ENCODE measurements around the gene ADGB. TPM values are rescaled to one million over a fixed set of nuclear protein-coding genes. Genes with fewer than 3 reads are reported as not detected.

ADGB gene
- total RNA-seq, 6 experiments from 2014 or later: 0.06 TPM; not detected in 5

GRCh38 chr6:146859206-146859605, 260.4 kb downstream of the ADGB start:
- ATAC-seq: no peak
- DNase-seq: no peak
- no peak overlapping the region for H3K4me3 ChIP-seq
- WGBS (ENCODE audit: insufficient coverage, low coverage, low lambda C conversion rate, missing lambda C conversion rate): 98% methylated on average over 3 of the region's 4 CpGs
- TF ChIP-seq CTCF (IDR thresholded peaks at IDR 0.05): no peak
- intact Hi-C loops (cut with DNase I): loop anchor here in 1 of 2 donors (5.0 kb wide), 1 partner anchor 438 kb away; no protein-coding TSS in a partner anchor
- peaks cover 0 to 13% (median 6%) of the 10 kb centered on the region in 4 donors for H3K4me1 ChIP-seq
- no peaks in the 10 kb centered on the region for H3K27me3 ChIP-seq
- H3K9me3 ChIP-seq: no peaks in the 10 kb centered on the region
- no peak overlapping the region for H3K27ac ChIP-seq
- H3K36me3 ChIP-seq: no peaks in the 10 kb centered on the region

- Histone ChIP-seq H3K9me3 (no peaks in the 10 kb centered on the region), H3K4me3 (no peak overlapping the region), H3K4me1 (peaks cover 0 to 13% (median 6%) of the 10 kb centered on the region in 4 donors), H3K36me3 (no peaks in the 10 kb centered on the region), H3K27me3 (no peaks in the 10 kb centered on the region), H3K27ac (peak overlapping the region in 2 of 3 donors; percentile 13 to 29)
- ATAC-seq: no peak
- no peak for DNase-seq
- TF ChIP-seq CTCF (IDR thresholded peaks at IDR 0.05) (no peak), POLR2A (IDR thresholded peaks at IDR 0.05) (no peak)
- WGBS (ENCODE audit: insufficient coverage, low coverage, low lambda C conversion rate, missing lambda C conversion rate): 79% methylated on average over 3 of the region's 3 CpGs
- intact Hi-C loops (cut with DNase I): loop anchor here in 1 of 2 donors (5.0 kb wide), 1 partner anchor 437 kb away; no protein-coding TSS in a partner anchor
Measured at GRCh38 chr6:146859795-146860495, 261.2 kb downstream of the ADGB start.

GRCh38 chr6:146860583-146860982, 261.8 kb downstream of the ADGB start:
- intact Hi-C loops (cut with DNase I): no loop called here
- Histone ChIP-seq H3K4me3 (no peak overlapping the region), H3K4me1 (peaks cover 0 to 13% (median 6%) of the 10 kb centered on the region in 4 donors), H3K27me3 (no peaks in the 10 kb centered on the region), H3K27ac (peak overlapping the region in 2 of 3 donors; percentile 13 to 29), H3K9me3 (no peaks in the 10 kb centered on the region), H3K36me3 (no peaks in the 10 kb centered on the region)
- ATAC-seq: peak; percentile 91 to 96 (median 94)
- 17% methylated on average over 2 of the region's 2 CpGs for WGBS (ENCODE audit: insufficient coverage, low coverage, low lambda C conversion rate, missing lambda C conversion rate)
- DNase-seq: peak; percentile 77 to 89 (median 89)
- TF ChIP-seq POLR2A (IDR thresholded peaks at IDR 0.05) (no peak), CTCF (IDR thresholded peaks at IDR 0.05) (no peak)

- Histone ChIP-seq H3K27ac (peak overlapping the region in 1 of 3 donors; percentile 13), H3K9me3 (no peaks in the 10 kb centered on the region), H3K36me3 (no peaks in the 10 kb centered on the region), H3K4me1 (peaks cover 0 to 13% (median 6%) of the 10 kb centered on the region in 4 donors), H3K4me3 (no peak overlapping the region), H3K27me3 (no peaks in the 10 kb centered on the region)
- intact Hi-C loops (cut with DNase I): no loop called here
- ATAC-seq (peak in 1 of 4 donors; percentile 4), DNase-seq (no peak)
- TF ChIP-seq POLR2A (IDR thresholded peaks at IDR 0.05): no peak
- no peak for TF ChIP-seq CTCF (IDR thresholded peaks at IDR 0.05)
- 31% methylated on average over 3 of the region's 3 CpGs for WGBS (ENCODE audit: insufficient coverage, low coverage, low lambda C conversion rate, missing lambda C conversion rate)
Measured at GRCh38 chr6:146861029-146861563, 262.3 kb downstream of the ADGB start.

All from right lobe of liver (tissue), 6 donors.